ENCODE measurements around the gene E2F2.

- TF ChIP-seq REST (IDR thresholded peaks at IDR 0.05; ENCODE audit: insufficient read depth in 1 of 2, low read depth in 2 of 2, low read length in 2 of 2) (no peak), SIN3A (IDR thresholded peaks at IDR 0.05; ENCODE audit: borderline replicate concordance, insufficient read depth, low read length) (no peak), POLR2AphosphoS5 (IDR thresholded peaks at IDR 0.05; ENCODE audit: low read depth, low read length) (no peak)
Measured at GRCh38 chr1:23471473-23472075, 59.5 kb downstream of the E2F2 start.
